SK-N-SH treated with all-trans-retinoic acid at 6 μM for 48 hours (cell line): ENCODE results near the gene PLET1.

Experiments
- ATAC-seq: fragments of 200-7000 bp; cut with Tn5 transposase; 3 replicates; pipeline ENCODE4 v1.9.1; 2020; ENCODE audit warnings: mild to moderate bottlenecking, moderate library complexity
- ARNTL ChIP-seq: fragments of 450-650 bp; formaldehyde crosslinking; IDR thresholded peaks from 2 replicates; pipeline ENCODE4 v1.5.0; 2020; ENCODE audit warnings: low read depth, mild to moderate bottlenecking, moderate library complexity, borderline replicate concordance
- BACH2 ChIP-seq: fragments of 250-450 bp; sonication (Bioruptor Pico); IDR thresholded peaks from 2 replicates; pipeline ENCODE4 v1.9.0; 2021; ENCODE audit warnings: mild to moderate bottlenecking, borderline replicate concordance
- CSDC2 ChIP-seq: fragments of 250-450 bp; sonication (Bioruptor Pico); IDR thresholded peaks from 2 replicates; pipeline ENCODE4 v1.5.0; 2020; ENCODE audit warnings: mild to moderate bottlenecking, moderate library complexity
- ESRRG ChIP-seq: fragments of 250-450 bp; sonication (Bioruptor Pico); IDR thresholded peaks from 2 replicates; pipeline ENCODE4 v1.6.1; 2021; ENCODE audit warnings: mild to moderate bottlenecking
- GLIS3 ChIP-seq: fragments of 250-450 bp; sonication (Bioruptor Pico); IDR thresholded peaks from 2 replicates; pipeline ENCODE4 v1.5.0; 2020; ENCODE audit warnings: mild to moderate bottlenecking, moderate library complexity
- ISL1 ChIP-seq: fragments of 250-450 bp; sonication (Bioruptor Pico); IDR thresholded peaks from 2 replicates; pipeline ENCODE4 v2.1.2; 2022; ENCODE audit warnings: mild to moderate bottlenecking, moderate library complexity
- OSR1 ChIP-seq: fragments of 250-450 bp; sonication (Bioruptor Pico); IDR thresholded peaks from 2 replicates; pipeline ENCODE4 v1.8.0; 2022; ENCODE audit warnings: moderate library complexity, mild to moderate bottlenecking, inconsistent platforms
- PATZ1 ChIP-seq: fragments of 250-450 bp; sonication (Bioruptor Pico); IDR thresholded peaks from 2 replicates; pipeline ENCODE4 v1.8.0; 2020; ENCODE audit warnings: mild to moderate bottlenecking, moderate library complexity, borderline replicate concordance
- POU6F1 ChIP-seq: fragments of 250-450 bp; sonication (Bioruptor Pico); IDR thresholded peaks from 2 replicates; pipeline ENCODE4 v1.8.0; 2021; ENCODE audit warnings: low read depth, mild to moderate bottlenecking, moderate library complexity, borderline replicate concordance
- PPARA ChIP-seq: fragments of 250-450 bp; sonication (Bioruptor Pico); IDR thresholded peaks from 2 replicates; pipeline ENCODE4 v1.5.0; 2020; ENCODE audit warnings: mild to moderate bottlenecking, borderline replicate concordance
- RARB ChIP-seq: fragments of 250-450 bp; sonication (Bioruptor Pico); IDR thresholded peaks from 2 replicates; pipeline ENCODE4 v1.8.0; 2021; ENCODE audit warnings: mild to moderate bottlenecking, moderate library complexity
- SNAI2 ChIP-seq: fragments of 250-450 bp; sonication (Bioruptor Pico); IDR thresholded peaks from 2 replicates; pipeline ENCODE4 v1.5.0; 2020; ENCODE audit warnings: mild to moderate bottlenecking, moderate library complexity
- TCF4 ChIP-seq: fragments of 250-450 bp; sonication (Bioruptor Pico); IDR thresholded peaks from 2 replicates; pipeline ENCODE4 v1.8.0; 2021; ENCODE audit warnings: mild to moderate bottlenecking, moderate library complexity, borderline replicate concordance
- TOX ChIP-seq: fragments of 250-450 bp; sonication (Bioruptor Pico); IDR thresholded peaks from 2 replicates; pipeline ENCODE4 v1.8.0; 2021; ENCODE audit warnings: mild to moderate bottlenecking, moderate library complexity, borderline replicate concordance
- ZC3H10 ChIP-seq: fragments of 250-450 bp; sonication (Bioruptor Pico); IDR thresholded peaks from 2 replicates; pipeline ENCODE4 v1.5.1; 2021; ENCODE audit warnings: mild to moderate bottlenecking, moderate library complexity
- ZFP3 ChIP-seq: fragments of 250-450 bp; sonication (Bioruptor Pico); IDR thresholded peaks from 2 replicates; pipeline ENCODE4 v1.5.0; 2020; ENCODE audit warnings: mild to moderate bottlenecking, moderate library complexity
- ZFP30 ChIP-seq: fragments of 450-650 bp; formaldehyde crosslinking; IDR thresholded peaks from 2 replicates; pipeline ENCODE4 v1.5.0; 2022; ENCODE audit warnings: mild to moderate bottlenecking, moderate library complexity
- ZNF565 ChIP-seq: fragments of 450-650 bp; formaldehyde crosslinking; conservative IDR thresholded peaks from 2 replicates; pipeline ENCODE4 v1.5.0; 2020; ENCODE audit warnings: low read depth, mild to moderate bottlenecking, moderate library complexity
- ZNF70 ChIP-seq: fragments of 450-650 bp; formaldehyde crosslinking; IDR thresholded peaks from 2 replicates; pipeline ENCODE4 v1.5.0; 2020; ENCODE audit warnings: mild to moderate bottlenecking, moderate library complexity
- TF ChIP-seq, protein P1 (sequence below): fragments of 250-450 bp; sonication (Bioruptor Pico); IDR thresholded peaks from 2 replicates; pipeline ENCODE4 v1.5.0; 2020; ENCODE audit warnings: mild to moderate bottlenecking, moderate library complexity
- TF ChIP-seq, protein P2 (sequence below): fragments of 250-450 bp; sonication (Bioruptor Pico); IDR thresholded peaks from 2 replicates; pipeline ENCODE4 v1.5.1; 2021; ENCODE audit warnings: mild to moderate bottlenecking, moderate library complexity
- TF ChIP-seq, protein P3 (sequence below): fragments of 250-450 bp; sonication (Bioruptor Pico); IDR thresholded peaks from 2 replicates; pipeline ENCODE4 v1.5.1; 2020; ENCODE audit warnings: low read depth, mild to moderate bottlenecking, moderate library complexity

The PLET1 gene

DNA sequence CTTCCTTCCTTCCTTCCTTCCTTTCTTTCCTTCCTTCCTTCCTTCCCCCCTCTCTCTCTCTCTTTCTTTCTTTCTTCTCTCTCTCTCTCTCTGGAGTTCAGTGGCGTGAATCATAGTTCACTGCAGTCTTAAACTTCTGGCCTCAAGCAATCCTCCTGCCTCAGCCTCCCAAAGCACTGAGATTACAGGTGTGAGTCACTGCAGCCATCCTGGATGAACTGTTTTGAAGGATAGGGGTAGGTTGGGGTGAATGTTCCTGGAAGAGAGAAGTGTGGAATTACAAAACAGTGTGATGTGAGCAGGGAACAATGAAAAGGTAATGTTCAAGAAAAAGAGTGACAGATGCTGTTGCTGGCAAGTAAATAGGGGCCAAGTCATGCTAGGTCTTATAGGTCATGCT lies 12.4 kb upstream of the PLET1 start:
- TF ChIP-seq TOX (CRISPR knock-in tag) (no peak), ISL1 (CRISPR knock-in tag) (no peak), ESRRG (no peak), BACH2 (CRISPR knock-in tag) (no peak), POU6F1 (CRISPR knock-in tag) (no peak), TCF4 (CRISPR knock-in tag) (no peak), ZFP30 (CRISPR knock-in tag) (no peak), PATZ1 (CRISPR knock-in tag) (no peak), PPARA (no peak), ZC3H10 (CRISPR knock-in tag) (no peak), ZNF70 (CRISPR knock-in tag) (no peak), ARNTL (CRISPR knock-in tag) (no peak), GLIS3 (CRISPR knock-in tag) (no peak), ZNF565 (CRISPR knock-in tag) (no peak), CSDC2 (no peak), ZFP3 (CRISPR knock-in tag) (no peak), OSR1 (no peak), SNAI2 (CRISPR knock-in tag) (no peak)
- TF ChIP-seq, protein P1, sequence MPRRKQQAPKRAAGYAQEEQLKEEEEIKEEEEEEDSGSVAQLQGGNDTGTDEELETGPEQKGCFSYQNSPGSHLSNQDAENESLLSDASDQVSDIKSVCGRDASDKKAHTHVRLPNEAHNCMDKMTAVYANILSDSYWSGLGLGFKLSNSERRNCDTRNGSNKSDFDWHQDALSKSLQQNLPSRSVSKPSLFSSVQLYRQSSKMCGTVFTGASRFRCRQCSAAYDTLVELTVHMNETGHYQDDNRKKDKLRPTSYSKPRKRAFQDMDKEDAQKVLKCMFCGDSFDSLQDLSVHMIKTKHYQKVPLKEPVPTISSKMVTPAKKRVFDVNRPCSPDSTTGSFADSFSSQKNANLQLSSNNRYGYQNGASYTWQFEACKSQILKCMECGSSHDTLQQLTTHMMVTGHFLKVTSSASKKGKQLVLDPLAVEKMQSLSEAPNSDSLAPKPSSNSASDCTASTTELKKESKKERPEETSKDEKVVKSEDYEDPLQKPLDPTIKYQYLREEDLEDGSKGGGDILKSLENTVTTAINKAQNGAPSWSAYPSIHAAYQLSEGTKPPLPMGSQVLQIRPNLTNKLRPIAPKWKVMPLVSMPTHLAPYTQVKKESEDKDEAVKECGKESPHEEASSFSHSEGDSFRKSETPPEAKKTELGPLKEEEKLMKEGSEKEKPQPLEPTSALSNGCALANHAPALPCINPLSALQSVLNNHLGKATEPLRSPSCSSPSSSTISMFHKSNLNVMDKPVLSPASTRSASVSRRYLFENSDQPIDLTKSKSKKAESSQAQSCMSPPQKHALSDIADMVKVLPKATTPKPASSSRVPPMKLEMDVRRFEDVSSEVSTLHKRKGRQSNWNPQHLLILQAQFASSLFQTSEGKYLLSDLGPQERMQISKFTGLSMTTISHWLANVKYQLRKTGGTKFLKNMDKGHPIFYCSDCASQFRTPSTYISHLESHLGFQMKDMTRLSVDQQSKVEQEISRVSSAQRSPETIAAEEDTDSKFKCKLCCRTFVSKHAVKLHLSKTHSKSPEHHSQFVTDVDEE: no peak
- TF ChIP-seq, protein P2, sequence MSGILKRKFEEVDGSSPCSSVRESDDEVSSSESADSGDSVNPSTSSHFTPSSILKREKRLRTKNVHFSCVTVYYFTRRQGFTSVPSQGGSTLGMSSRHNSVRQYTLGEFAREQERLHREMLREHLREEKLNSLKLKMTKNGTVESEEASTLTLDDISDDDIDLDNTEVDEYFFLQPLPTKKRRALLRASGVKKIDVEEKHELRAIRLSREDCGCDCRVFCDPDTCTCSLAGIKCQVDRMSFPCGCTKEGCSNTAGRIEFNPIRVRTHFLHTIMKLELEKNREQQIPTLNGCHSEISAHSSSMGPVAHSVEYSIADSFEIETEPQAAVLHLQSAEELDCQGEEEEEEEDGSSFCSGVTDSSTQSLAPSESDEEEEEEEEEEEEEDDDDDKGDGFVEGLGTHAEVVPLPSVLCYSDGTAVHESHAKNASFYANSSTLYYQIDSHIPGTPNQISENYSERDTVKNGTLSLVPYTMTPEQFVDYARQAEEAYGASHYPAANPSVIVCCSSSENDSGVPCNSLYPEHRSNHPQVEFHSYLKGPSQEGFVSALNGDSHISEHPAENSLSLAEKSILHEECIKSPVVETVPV (CRISPR knock-in tag): no peak
- TF ChIP-seq, all 23 proteins: peak for 0
- ATAC-seq: no peak

GRCh38 chr11:112271242-112271641 lies 10.6 kb upstream of the PLET1 start:
- TF ChIP-seq OSR1 (no peak), PPARA (no peak), ZNF565 (CRISPR knock-in tag) (no peak), RARB (CRISPR knock-in tag) (no peak), ZC3H10 (CRISPR knock-in tag) (no peak), GLIS3 (CRISPR knock-in tag) (no peak), TOX (CRISPR knock-in tag) (no peak)
- TF ChIP-seq, protein P3, sequence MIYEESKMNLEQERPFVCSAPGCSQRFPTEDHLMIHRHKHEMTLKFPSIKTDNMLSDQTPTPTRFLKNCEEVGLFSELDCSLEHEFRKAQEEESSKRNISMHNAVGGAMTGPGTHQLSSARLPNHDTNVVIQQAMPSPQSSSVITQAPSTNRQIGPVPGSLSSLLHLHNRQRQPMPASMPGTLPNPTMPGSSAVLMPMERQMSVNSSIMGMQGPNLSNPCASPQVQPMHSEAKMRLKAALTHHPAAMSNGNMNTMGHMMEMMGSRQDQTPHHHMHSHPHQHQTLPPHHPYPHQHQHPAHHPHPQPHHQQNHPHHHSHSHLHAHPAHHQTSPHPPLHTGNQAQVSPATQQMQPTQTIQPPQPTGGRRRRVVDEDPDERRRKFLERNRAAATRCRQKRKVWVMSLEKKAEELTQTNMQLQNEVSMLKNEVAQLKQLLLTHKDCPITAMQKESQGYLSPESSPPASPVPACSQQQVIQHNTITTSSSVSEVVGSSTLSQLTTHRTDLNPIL (CRISPR knock-in tag): no peak
- ATAC-seq: no peak

- no peak for TF ChIP-seq ZFP3 (CRISPR knock-in tag)
- TF ChIP-seq, protein P1: no peak
- TF ChIP-seq, protein P3 (CRISPR knock-in tag): no peak
- TF ChIP-seq CSDC2: no peak
- TF ChIP-seq TOX (CRISPR knock-in tag): no peak
- ATAC-seq: no peak
Measured at GRCh38 chr11:112270551-112271180, 10.0 kb upstream of the PLET1 start.
